PC-9 (cell line): ENCODE data around the gene SLC6A19. TPM values are rescaled to one million over a fixed set of nuclear protein-coding genes. Genes with fewer than 3 reads are reported as not detected.

Experiments used
- BruUV-seq: library from RNA; stranded (reverse); fragments of 400-500 nt; replicated peaks from 2 replicates; lab custom pipeline; 2021; lab: Mats Ljungman, UMichigan
- CTCF ChIA-PET: fragments of 300-600 bp; sonication (Branson Sonifier 250); formaldehyde crosslinking; loops from one replicate; lab custom pipeline; 2022; ENCODE audit warnings: antibody characterized with exemption; lab: Charles Lee
- POLR2A ChIA-PET: fragments of 300-600 bp; sonication (Branson Sonifier 250); formaldehyde crosslinking; loops from one replicate; lab custom pipeline; 2022; ENCODE audit warnings: antibody characterized with exemption; ENCODE audit not compliant: unreplicated experiment; lab: Charles Lee
- DNase-seq, 2 experiments: peaks; one replicate each; pipeline versions ENCODE4 v3.0.0 to v3.0.0-alpha.2; 2015 to 2022; ENCODE audit warnings: mixed read lengths in 1 of 2
- H2AFZ ChIP-seq: fragments of 200-600 bp; sonication (generic); 2 replicates; pipeline ENCODE4 v1.8.1; 2017; ENCODE audit warnings: antibody characterized with exemption
- H3F3A ChIP-seq: fragments of 200-600 bp; sonication (generic); 2 replicates; pipeline ENCODE4 v1.8.1; 2017; ENCODE audit warnings: antibody characterized with exemption, mild to moderate bottlenecking, low read depth; ENCODE audit not compliant: insufficient read depth
- H3K27ac ChIP-seq: fragments of 200-600 bp; sonication (generic); 2 replicates; pipeline ENCODE4 v1.6.1; 2016; ENCODE audit warnings: mixed run types
- H3K27me3 ChIP-seq: fragments of 200-600 bp; sonication (generic); 2 replicates; pipeline ENCODE4 v1.6.1; 2016; ENCODE audit warnings: low read depth, mixed run types; ENCODE audit not compliant: insufficient read depth
- H3K36me3 ChIP-seq: fragments of 200-600 bp; sonication (generic); 2 replicates; pipeline ENCODE4 v1.6.1; 2016; ENCODE audit warnings: low read depth, mixed run types
- H3K4me1 ChIP-seq: fragments of 200-600 bp; sonication (generic); replicated peaks from 2 replicates; pipeline ENCODE4 v1.6.1; 2016; ENCODE audit warnings: mixed run types; ENCODE audit not compliant: insufficient read depth
- H3K4me2 ChIP-seq: fragments of 200-600 bp; sonication (generic); 2 replicates; pipeline ENCODE4 v1.6.1; 2017; ENCODE audit warnings: mixed run types
- H3K4me3 ChIP-seq: fragments of 200-600 bp; sonication (generic); 2 replicates; pipeline ENCODE4 v1.6.1; 2016; ENCODE audit warnings: mixed run types
- H3K79me2 ChIP-seq: fragments of 200-600 bp; sonication (generic); 2 replicates; pipeline ENCODE4 v1.6.1; 2017; ENCODE audit warnings: low read depth, mixed run types
- H3K9me2 ChIP-seq: fragments of 200-600 bp; sonication (generic); 2 replicates; pipeline ENCODE4 v1.8.1; 2017; ENCODE audit warnings: mild to moderate bottlenecking; ENCODE audit not compliant: insufficient read depth
- H3K9me3 ChIP-seq: fragments of 200-600 bp; sonication (generic); 2 replicates; pipeline ENCODE4 v1.8.1; 2016; ENCODE audit warnings: low read depth; ENCODE audit not compliant: insufficient read depth
- H4K20me1 ChIP-seq: fragments of 200-600 bp; sonication (generic); 2 replicates; pipeline ENCODE4 v1.8.1; 2017; ENCODE audit not compliant: insufficient read depth
- EZH2 ChIP-seq: fragments of 200-600 bp; sonication (generic); IDR thresholded peaks from 2 replicates; pipeline ENCODE4 v1.8.0; 2017; ENCODE audit warnings: antibody characterized with exemption, low read depth
- intact Hi-C: fragments of 100-400 bp; cut with micrococcal nuclease; formaldehyde crosslinking; loops from one replicate; pipeline ENCODE4 v1.10.0; 2022; ENCODE audit not compliant: unreplicated experiment
- total RNA-seq: library from RNA; stranded (reverse); gene quantifications from 2 replicates; pipeline ENCODE4 v1.2.3, GENCODE V29; 2021
- TF ChIP-seq, protein P1 (sequence below): fragments of 200-600 bp; sonication (generic); conservative IDR thresholded peaks from 2 replicates; pipeline ENCODE4 v1.6.1; 2017; ENCODE audit warnings: mixed run types, antibody characterized with exemption, mild to moderate bottlenecking, moderate library complexity

SLC6A19 gene
- total RNA-seq, 1 experiment from 2014 or later: not detected

DNA sequence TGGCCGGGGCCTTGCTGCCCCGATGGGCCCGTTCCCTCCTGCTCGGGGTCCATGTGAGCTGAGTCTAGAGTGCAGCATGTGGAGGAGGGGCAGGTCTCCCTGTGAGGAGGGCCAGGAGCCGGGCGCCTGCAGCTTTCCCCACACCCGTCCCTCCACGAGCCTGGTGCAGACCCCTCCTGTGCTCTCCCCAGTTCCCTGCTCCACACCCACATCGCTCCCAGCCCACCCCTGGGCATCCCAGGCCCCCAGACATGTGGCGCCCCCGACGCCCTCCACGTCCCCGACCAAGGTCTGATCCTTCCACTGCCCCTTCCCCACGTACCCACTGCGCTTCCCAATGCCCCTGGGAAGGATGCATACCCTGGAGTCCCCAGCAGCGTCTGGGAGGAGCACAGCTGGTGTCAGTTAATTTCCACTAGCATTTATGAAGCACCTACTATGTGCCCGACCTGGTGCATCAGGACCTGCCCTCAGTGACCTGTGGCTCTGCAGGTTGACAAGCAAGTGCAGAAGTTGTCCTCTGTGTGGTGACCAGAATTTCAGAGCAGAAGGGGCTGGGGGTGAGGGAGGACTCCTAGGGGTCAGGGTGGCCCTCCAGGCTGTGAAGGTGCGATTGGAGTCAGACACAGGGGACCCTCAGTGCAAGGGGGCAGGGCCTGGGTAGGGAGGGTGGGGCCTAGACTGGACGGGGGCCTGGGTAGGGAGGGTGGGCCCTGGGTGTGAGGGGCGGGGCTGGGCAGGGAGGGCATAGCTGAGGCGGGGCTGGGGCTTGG, 13.0 kb downstream of the SLC6A19 start:
- TF ChIP-seq EZH2: no peak
- TF ChIP-seq, protein P1, sequence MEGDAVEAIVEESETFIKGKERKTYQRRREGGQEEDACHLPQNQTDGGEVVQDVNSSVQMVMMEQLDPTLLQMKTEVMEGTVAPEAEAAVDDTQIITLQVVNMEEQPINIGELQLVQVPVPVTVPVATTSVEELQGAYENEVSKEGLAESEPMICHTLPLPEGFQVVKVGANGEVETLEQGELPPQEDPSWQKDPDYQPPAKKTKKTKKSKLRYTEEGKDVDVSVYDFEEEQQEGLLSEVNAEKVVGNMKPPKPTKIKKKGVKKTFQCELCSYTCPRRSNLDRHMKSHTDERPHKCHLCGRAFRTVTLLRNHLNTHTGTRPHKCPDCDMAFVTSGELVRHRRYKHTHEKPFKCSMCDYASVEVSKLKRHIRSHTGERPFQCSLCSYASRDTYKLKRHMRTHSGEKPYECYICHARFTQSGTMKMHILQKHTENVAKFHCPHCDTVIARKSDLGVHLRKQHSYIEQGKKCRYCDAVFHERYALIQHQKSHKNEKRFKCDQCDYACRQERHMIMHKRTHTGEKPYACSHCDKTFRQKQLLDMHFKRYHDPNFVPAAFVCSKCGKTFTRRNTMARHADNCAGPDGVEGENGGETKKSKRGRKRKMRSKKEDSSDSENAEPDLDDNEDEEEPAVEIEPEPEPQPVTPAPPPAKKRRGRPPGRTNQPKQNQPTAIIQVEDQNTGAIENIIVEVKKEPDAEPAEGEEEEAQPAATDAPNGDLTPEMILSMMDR: no peak
- no peaks in the 10 kb centered on the region for H3K4me1 ChIP-seq
- H3K36me3 ChIP-seq: no peaks in the 10 kb centered on the region
- DNase-seq: no peak
- BruUV-seq: no TSS peak
- no peaks in the 10 kb centered on the region for H3K9me3 ChIP-seq
- ChIA-PET CTCF (no interaction called here), POLR2A (no interaction called here)
- H2AFZ ChIP-seq: no peak overlapping the region
- no peak overlapping the region for H3K27ac ChIP-seq
- peaks cover 11% of the 10 kb centered on the region; the same call in 1 of the 2 replicates for H4K20me1 ChIP-seq
- H3K27me3 ChIP-seq: peaks cover 75% of the 10 kb centered on the region
- no peaks in the 10 kb centered on the region for H3K9me2 ChIP-seq
- no peak overlapping the region for H3K4me3 ChIP-seq
- intact Hi-C loops: no loop called here
- H3K4me2 ChIP-seq: no peak overlapping the region
- no peaks in the 10 kb centered on the region for H3F3A ChIP-seq
- no peaks in the 10 kb centered on the region for H3K79me2 ChIP-seq

DNA sequence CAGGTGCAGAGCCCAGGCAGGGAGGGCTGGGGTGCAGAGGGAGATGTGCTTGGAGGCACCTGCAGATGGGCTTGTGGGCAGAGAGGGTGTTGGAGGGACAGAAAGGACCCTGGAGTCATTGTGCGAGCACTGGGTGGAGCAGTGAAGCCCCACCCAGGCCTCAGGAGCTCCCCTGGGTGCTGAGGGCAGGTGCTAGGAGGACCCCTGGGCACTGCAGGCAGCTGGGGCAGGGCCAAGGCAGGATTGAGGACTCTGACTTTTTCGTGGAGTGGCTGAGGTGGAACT, 13.5 kb downstream of the SLC6A19 start:
- H3K79me2 ChIP-seq: no peaks in the 10 kb centered on the region
- H3K36me3 ChIP-seq: no peaks in the 10 kb centered on the region
- H3K9me3 ChIP-seq: no peaks in the 10 kb centered on the region
- intact Hi-C loops: no loop called here
- H3K4me1 ChIP-seq: no peaks in the 10 kb centered on the region
- H3K4me2 ChIP-seq: no peak overlapping the region
- H3K27ac ChIP-seq: no peak overlapping the region
- CTCF ChIA-PET: no interaction called here
- no TSS peak for BruUV-seq
- H4K20me1 ChIP-seq: peaks cover 7% of the 10 kb centered on the region; the same call in 1 of the 2 replicates
- POLR2A ChIA-PET: no interaction called here
- DNase-seq: no peak
- no peak overlapping the region for H3K4me3 ChIP-seq
- no peaks in the 10 kb centered on the region for H3K9me2 ChIP-seq
- H2AFZ ChIP-seq: no peak overlapping the region
- peaks cover 75% of the 10 kb centered on the region for H3K27me3 ChIP-seq
- TF ChIP-seq, protein P1: no peak
- no peak for TF ChIP-seq EZH2
- H3F3A ChIP-seq: no peaks in the 10 kb centered on the region

DNA sequence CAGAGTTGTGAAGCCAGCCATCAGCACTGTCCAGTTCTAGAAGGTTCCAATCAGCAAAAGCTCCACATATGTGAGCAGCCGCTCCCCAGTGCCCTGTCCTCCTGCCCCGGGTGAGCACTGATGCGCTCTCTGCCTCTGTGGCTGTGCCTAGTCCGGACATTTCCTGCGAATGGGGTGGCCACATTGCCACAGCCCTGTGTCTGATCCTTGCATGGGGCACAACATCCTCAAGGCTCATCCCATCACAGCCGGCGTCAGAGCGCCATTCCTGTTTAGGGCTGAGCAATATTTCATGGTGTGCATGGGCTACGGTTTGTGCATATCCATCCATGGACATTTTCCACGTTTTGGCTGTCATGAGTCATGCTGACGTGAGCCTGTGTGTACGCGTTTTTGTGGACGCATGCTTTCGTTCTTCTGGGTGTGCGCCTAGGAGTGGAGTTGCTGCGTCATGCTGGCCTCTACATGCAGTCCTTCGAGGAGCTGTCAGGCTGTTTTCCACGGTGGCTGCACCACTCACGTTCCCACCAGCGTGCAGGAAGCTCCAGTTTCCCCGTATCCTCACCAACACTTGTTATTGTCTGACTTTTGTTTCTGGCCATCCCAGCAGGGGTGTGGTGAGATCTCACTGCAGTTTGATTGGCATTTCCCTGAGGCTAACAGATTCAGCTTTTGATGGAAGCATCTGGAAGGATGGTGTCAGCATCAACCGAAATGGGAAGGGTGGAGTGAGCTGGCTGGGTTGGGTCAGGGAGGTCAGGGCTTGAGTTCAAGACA, 14.1 kb downstream of the SLC6A19 start:
- Histone ChIP-seq H3K36me3 (no peaks in the 10 kb centered on the region), H3K79me2 (no peaks in the 10 kb centered on the region), H3K27me3 (peaks cover 75% of the 10 kb centered on the region), H3F3A (no peaks in the 10 kb centered on the region), H4K20me1 (0 out of 2 replicates have a peak, but pooled peaks cover under 1% of the 10 kb centered on the region), H3K9me3 (no peaks in the 10 kb centered on the region), H2AFZ (no peak overlapping the region), H3K27ac (no peak overlapping the region), H3K9me2 (no peaks in the 10 kb centered on the region), H3K4me2 (no peak overlapping the region), H3K4me1 (no peaks in the 10 kb centered on the region), H3K4me3 (no peak overlapping the region)
- BruUV-seq: no TSS peak
- ChIA-PET CTCF (no interaction called here), POLR2A (no interaction called here)
- no peak for DNase-seq
- intact Hi-C loops: no loop called here
- no peak for TF ChIP-seq EZH2
- TF ChIP-seq, protein P1: no peak
